Stimulated activated CD8-positive, alpha-beta memory T cell treated with anti-CD3 and anti-CD28 coated beads, Interleukin-15, amount 100 ng/mL, for 24 hours (primary cell): ENCODE data around the gene NOL9.
"Not testable (repeated sequence)": the region's sequence is repeated elsewhere in the genome, so short reads cannot be mapped to it uniquely, and the experiment has no call there.

Source experiments
- DNase-seq: peaks from one replicate; pipeline ENCODE4 v3.0.0-alpha.2; 2020; ENCODE audit warnings: low read depth

Gene NOL9

DNA sequence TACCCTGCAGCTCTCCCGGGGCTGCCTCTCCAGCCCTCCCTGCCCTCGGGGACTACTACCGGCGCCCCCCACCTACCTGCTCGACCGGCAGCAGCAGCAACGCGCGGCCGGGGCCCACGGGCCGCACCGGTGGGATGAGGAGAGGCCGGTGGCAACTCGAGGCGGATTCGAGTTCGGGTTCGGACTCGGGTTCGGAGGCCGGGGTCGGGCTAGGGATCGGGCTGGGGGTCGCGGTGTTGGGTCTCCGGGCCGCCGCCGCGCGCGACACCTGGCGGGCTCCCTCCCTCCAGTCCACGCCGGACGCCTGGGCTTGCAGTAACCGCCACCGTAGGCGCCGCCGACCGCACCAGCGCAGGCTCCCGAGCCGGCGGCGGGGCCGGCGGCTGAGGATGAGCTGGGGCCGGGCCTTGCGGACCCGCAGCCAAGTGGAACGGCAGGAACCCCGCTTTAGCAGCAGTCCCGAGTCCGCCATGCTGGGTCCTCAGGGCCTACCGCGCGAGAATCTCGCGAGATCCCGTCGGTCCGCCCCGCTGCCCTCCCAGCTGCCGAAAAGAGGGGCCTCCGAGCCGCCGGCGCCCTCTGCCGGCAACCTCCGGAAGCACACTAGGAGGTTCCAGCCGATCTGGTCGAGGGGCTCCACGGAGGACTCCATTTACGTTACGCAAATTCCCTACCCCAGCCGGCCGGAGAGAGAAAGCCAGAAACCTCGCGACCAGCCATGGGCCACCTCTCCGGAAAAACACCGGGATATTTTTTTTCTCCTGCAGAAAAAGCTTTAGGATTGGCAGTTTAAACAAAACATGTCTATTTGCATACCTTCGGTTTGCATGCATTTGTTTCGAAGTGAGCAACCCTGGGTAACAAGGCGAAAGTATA is at the start of gene NOL9:
TSS of gene NOL9 (minus strand) at position 483 of the 876 bp plus-strand sequence. CDS start at position 472, 11 bp downstream.
- DNase-seq: peak; percentile 90

DNA sequence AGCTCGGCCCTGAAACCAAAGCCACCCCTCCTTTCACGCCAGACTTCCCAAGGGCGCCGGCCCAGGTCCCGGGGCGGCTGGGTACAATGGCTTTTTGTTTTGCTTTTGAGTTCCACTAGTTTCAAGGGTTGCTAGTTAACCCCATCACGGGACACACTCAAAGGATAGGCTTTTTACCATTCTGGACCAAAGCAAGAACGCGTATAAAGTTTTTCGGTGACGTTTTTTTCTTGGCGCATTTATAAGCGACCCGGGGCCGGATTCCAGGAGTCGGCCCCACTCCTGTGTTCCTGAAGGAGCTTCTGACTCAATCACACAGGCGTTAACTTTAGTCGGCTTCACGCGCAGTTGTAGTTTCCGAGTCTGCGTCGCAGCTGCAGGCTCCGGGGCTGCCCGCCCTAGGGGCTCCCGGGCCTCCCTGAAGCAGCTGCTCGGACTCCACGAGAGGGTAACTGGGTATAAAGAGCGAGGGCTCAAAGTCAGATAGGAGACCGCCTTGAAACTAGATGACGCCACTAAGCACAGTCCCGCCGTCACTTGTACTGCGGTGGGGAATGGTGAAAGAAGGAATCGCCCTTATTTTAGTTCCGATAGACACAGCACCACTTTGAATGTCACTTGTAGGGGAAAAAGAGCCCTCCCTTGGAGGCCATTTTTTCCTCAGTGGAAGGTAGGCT is 49.1 kb upstream of the NOL9 start:
- no peak for DNase-seq

DNA sequence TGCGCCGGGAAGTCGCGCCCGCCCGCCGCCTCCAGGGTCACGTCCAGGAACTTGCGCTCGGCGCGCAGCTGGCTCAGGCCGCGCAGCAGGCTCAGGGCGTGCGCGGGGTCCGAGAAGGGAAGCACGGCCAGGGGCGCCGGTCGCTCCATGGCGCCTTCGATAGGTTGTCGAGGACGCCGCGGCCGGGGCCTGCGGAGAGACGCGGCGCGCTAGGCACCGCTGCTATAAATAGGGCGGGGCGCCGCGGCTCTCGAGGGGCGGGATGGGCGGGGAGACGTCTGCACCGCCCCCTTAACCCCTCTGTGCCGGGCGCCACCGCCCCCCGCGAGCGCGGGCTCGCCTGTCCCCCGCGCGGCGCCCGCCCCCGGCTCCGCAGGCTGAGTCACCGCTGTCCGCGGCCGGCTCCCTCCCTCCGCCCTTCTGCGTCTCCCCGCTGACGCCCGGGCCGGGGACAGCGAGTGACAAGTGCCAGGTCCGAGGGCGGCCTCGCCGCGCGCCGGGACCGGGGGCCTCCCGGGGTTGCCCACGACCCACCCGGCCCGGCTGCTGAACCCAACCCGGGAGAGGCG is 48.4 kb upstream of the NOL9 start, which contains the start of gene KLHL21:
TSS of gene KLHL21 (minus strand) at position 201 of the 569 bp plus-strand sequence. CDS start at position 149, 52 bp downstream.
- peak; percentile 69 for DNase-seq

DNA sequence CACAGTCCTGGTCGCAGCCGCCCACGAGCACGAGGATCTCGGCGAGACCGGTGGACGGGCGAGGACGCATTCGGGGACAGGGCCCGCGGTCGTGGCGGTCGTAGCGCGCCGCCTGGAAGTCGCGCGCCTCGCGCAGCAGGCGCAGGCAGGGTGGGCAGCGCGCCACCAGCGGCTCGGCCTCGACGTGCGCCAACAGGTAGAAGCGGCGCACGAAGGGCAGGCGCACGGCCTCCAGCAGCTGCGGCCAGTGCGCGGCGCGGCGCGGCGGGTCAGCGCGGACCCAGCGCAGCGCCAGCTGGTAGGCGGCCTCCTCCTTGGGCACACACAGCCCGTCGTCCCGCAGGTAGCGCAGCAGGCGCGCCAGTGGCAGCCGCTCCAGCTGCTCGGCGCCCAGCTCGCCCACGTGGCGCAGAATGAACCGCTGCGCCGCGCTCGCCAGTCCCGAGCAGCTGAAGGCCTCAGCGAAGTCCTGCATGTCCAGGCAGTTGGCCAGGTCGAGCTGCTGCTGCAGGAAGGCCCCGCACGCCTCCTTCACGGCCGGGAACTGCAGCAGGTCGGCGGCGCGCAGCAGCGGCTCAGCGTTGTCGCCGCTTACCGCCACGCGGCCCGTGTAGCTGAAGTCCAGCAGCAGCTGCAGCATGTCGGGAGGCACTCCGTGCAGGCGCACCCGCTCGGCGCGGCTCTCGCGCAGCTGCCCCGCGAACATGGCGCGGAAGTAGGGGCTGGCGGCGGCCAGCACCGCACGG is 47.8 kb upstream of the NOL9 start:
- no peak for DNase-seq

DNA sequence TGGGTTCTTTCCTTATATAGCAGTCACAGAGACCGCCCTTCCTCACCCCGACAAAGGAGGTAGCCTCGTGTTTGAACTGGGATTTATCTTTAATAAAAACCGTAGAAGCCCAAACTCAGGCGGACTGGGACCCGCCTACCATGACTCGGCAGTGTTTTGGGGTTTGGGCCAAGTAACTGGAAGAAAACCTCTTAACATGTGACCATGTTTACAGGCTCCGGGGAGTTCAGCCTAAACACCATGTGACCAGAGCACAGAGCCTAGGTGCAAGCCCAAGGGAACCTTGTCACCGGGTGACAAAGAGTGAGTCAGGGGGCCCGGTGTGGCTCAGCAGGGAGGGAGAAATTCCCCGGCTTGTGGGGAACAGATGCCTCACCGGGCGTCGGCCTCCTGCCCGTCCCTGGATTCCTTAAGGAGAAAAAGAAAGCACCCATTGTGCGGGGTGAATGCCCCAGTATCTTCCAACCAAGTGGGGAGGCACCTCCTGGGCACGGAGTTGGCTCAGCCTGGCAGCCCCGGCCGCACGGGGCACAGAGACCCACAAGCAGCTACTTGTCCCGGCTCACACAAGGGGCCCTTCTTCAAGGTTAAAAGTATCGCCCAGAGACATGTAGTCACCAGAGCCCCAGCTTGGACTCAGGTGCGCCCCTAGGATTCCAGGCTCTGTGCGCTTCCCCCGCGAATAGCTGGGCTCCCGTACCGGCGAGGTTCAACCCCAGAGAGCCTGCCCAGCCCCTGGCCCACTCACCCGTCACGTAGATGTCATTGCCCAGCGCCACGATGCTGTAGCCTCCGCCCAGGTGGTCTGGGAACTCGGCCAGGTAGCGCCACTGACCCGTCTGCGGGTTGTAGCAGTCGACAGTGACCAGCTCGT is 47.0 kb upstream of the NOL9 start:
- DNase-seq: no peak

DNA sequence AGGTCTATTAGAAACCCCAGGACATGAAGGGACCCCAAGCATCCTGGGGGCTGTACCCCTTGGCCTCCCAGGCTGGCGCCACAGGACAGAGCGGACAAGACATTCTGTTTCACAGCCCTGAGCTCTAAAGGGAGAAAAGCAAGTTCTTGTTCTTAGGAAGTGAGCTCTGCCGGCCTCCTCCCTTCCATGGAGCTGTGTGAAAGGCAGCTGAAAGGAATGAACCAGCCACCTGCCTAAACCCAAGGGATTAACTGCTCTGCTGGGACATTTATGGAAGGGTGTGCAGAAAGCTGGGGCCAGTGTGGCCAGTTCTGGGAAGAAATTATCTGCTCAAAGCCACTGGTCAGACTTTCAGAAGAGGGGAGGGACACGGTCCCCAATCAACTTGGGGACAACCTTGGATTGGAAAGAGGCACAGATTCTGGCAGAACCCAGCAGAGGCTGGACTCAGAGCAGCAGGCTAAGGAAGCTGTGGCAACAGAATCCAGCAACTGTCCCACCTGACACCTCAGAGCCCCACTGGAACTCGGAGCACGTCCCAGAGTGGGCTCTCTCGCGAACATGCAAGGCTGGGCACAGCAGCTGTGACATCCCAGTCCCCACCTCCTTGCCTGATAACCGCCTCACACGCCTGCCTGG is 46.2 kb upstream of the NOL9 start:
- no peak for DNase-seq

DNA sequence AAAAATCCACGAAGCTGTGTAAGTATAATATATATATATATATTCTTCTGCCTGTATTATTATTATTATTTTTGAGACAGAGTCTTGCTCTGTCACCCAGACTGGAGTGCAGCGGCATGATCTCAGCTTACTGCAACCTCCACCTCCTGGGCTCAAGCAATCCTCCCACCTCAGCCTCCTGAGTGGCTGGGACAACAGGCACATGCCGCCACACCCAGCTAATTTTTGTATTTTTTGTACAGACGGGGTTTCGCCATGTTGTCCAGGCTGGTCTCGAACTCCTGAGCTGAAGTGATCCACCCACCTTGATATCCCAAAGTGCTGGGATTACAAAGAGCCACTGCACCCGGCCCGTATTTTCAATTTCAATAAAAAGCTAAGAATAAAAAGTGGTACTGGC is 45.7 kb upstream of the NOL9 start:
- DNase-seq: not testable (repeated sequence)

DNA sequence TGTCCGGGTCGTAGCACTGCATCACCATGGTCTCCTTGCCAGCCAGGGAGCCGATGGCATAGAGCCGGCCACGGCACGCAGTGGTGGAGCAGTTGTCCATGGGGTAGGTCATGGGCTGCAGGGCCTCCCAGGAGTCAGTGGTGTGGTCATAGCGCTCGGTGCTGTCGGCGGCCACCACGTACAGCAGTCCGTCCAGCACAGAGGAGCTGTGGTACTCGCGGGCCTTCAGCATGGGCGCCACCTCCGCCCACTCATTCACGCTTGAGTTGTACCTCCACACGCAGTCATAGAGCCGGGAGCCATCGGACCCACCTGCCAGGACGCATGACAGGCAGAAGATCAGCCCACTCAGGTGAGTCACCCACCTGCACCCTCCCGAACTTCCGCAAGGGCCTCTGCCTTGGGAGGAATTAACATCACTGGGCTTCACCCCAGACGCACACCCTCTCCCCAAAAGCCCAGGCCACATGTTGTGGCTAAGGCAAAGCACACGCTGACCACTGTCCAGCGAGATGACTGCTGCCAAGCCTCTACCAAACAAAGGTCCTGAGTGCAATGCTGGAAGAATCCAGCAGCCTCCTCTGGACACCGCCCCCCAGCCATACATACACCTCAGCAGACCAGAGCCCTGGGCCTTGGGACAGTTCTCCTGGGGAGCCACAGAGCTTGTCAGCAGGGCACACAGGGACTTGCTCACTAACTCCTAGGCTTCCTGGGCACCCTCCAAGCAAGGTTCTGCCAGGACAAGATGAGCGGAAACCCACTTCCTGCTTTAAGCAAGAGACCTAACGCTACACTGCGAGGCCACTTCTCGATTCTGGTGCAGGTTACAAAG is 45.0 kb upstream of the NOL9 start:
- DNase-seq: no peak

DNA sequence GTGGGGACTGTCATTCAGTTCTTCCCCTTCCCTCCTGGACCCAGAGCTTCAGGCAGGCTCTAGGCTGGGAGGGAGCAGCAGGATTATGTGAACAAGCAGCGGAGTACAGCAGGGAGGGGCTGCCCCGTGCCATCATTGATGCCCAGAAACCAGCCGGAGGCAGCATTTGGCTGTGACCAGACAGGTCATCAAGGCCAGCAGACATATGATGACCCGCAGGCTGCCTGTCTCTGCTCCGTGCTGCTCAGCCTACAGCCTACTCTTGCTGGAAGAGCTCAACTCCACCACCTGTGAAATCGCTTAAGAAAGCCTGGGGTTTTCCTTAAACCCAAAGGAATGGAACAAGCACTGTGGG is 43.4 kb upstream of the NOL9 start:
- DNase-seq: no peak

DNA sequence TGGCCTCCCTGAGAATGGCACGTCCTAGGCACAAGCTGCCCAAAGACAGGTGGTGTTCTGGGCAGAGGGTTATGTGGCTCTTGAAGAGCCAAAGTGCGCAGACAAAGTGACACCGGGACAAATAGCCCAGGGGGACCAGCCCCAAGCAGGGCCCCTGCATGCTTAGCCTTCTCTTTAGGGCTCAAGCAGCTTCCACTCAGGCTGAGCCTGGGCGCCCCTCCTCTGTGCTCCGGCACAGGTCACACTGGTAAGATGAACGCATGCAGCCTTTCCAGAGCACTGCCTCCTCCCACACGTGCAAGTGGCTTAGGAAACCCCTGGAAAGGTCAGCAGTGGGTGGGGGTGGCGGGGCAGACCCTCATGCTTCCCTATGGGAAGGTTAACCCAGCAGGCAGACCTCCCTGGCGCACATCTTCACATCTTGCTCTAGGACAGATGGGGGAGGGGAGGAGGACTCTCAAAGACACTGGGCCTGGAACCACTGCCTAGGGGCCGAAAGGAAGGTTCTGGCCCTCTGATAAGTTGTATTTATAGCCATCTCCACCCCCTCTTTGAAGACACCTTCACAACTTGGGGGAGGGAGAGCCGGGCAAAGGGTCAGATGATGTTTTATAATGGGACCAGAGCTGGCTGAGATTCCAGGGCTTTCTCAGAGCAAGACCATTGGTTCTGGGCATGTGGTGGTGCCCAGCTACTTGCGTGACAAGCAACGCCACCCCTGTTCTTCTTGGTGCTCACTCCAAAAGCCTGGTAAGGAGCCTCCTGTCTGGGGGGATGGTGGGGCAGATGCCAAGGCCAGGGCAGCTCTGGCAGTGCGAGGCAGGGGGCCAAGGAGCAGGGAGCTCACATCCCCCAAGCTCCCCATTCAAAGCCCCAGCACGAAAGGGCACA is 42.8 kb upstream of the NOL9 start:
- DNase-seq: no peak

DNA sequence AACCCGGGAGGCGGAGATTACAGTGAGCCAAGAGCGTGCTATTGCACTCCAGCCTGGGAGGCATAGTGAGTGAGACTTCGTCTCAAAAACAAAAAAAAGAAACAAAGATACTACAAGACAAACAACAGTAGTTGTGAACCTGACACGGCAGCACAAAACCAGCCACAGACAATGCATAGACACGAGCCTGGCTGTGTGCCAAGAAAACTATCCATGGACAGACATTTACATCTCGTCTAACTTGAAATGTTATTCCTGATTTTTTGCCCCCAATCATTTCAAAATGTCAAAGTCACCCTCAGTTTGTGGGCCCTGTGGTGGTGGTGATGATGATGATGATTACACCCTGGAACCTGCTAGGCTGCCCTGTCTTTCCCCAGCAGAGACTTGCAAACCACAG is 42.0 kb upstream of the NOL9 start:
- no peak for DNase-seq

DNA sequence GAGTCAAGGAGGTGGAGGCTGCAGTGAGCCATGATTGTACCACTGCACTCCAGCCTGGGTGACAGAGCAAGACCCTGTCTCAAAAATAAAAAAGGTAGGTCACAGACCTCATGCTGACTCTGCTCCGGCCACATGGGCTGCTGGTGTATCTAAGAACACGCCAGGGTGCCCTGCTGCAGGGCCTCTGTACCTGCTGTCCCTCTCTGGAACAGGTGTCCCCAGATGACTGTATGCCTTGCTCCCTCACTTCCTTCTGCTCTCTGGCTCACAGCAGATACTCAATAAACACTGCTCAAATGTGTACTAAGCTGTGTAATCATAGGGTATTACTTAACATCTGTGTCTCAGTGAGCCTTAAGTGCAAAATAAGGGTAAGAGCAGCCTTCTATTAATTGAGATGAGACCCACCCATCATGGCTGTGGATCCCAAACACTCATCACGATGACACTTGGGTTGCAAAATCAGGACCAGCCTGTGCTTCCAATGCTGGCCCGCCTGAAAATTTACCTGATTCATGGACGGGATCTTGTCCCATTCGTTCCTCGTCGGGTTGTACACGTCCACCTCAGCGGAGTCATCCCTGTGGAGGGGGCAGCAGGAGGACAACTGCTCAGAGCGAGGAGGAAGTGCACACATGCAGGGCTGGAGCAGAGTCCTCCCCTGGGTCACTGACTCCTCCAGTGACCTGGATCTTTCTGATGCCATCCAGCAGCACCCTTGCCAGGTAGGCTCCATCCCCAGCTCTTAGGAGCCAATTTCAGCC is 40.8 kb upstream of the NOL9 start:
- no peak for DNase-seq

DNA sequence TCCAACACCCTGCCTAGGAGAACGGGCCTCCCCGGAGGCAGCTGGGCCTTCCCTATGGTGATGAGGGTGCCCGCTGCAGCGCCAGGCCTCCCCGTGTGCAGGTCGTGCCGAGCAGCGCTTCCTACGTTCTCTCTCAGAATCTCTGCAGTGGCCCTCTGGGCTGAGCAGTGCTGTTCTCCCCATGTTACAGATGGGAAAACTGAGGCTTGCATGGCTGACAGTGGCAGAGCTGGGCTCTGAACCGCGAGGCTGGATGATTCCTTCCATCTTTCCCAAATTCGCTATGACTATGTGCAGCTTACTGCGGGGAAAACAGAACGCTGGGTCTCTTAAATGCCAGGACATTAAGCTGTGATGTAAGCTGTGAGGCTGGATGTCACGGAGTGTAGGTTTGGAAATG is 39.5 kb upstream of the NOL9 start:
- no peak for DNase-seq

DNA sequence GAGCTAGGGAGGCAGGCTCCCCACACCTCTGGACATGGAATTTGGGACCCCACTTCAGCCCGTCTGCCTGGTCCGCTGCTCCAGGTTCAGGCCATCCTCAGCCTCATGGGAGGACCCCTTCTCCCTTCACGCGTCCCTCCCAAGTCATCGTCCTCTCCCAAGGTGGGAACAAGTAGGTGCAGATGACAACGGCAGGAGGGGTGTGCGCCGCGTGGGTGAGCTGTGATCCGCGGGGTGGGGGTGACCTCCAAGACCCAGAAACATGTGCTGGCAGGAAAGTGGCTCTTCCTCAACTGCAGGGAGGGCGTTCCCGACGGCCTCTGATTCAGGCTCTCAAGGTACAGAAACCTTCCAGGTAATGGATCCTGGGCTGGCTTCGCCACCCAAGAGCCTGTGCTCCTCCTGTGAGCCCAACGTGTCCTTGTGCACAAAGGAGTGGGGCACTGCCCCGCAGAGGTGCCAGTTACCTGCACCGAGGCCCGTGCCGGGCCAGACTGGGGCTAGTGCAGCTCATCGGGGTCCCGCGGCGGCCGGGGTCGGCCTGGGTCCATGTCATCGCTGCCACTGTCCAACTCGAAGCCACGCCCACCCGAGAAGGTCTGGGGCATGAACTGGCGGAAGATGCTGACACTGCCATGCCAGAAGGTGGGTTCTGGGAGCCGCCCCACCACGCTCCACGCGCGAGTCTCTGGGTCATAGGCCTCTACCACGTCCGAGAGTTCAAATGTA is 38.7 kb upstream of the NOL9 start:
- DNase-seq: no peak

DNA sequence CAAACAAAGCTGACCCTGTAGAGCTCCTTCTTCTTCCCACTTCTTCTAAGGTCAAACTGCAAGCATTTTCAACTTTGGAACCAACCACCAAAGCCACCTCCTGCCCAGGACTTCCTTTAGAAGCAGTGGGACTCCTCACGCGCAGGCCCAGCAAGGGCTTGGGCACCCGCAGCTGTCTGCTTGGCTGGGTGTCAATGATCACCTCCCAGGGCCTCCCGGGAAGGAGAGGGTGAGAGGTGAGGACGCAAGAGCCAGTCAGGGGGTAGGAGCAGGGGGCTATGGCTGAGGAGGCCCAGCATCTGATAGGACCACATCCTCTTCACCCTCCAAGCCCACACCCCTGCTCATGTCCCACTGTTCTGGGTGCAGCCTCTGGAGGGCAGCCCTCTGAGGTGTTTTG is 38.1 kb upstream of the NOL9 start:
- no peak for DNase-seq

DNA sequence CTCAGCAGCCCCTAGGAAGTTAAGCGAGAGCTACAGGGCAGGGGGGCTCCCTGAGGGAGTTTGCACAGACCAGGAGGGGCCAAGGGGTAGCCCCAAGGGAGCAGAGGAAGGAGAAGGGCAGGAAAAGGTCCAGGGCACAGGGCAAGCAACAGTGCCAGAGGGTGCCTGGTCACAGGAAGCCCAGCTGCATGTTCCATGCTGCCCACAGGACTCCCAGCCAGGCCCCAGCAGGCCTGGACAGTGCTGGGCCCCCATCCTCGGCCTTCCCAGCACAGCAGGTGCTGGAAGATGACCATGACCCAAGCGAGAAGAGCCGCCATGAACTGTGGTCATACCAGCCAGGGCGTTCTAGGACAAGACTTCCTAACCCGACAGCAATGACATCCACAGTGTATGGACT is 37.3 kb upstream of the NOL9 start:
- no peak for DNase-seq

DNA sequence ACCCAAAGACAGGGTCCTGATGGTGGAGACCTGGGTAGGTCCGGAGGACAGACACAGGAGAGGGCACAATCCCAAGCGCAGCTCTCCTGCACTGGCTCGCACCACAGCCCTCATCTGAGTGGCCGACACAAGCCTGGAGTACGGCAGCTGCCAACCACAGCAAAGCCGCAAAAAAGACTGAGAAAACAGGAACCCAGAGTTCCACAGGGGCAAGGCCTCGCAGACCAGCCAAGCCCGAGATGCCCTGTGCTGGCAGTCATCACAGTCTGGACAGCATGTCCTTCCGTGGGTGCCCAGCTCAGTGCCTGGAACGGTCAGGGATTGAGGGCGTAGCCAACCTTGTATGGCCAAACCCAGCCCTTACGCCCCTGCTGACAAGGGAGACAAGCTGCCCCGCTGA is 36.9 kb upstream of the NOL9 start:
- DNase-seq: no peak
